ENCODE results near the gene PTDSS2. TPM values are rescaled to one million over a fixed set of nuclear protein-coding genes. Genes with fewer than 3 reads are reported as not detected.
A peak's percentile ranks its signal among the peaks of the same experiment; 100 is the strongest.

PTDSS2 gene
- polyA plus RNA-seq, 2 of the 4 experiments (the other 2 are of a cell fraction): 23.4 to 38.9 TPM

DNA sequence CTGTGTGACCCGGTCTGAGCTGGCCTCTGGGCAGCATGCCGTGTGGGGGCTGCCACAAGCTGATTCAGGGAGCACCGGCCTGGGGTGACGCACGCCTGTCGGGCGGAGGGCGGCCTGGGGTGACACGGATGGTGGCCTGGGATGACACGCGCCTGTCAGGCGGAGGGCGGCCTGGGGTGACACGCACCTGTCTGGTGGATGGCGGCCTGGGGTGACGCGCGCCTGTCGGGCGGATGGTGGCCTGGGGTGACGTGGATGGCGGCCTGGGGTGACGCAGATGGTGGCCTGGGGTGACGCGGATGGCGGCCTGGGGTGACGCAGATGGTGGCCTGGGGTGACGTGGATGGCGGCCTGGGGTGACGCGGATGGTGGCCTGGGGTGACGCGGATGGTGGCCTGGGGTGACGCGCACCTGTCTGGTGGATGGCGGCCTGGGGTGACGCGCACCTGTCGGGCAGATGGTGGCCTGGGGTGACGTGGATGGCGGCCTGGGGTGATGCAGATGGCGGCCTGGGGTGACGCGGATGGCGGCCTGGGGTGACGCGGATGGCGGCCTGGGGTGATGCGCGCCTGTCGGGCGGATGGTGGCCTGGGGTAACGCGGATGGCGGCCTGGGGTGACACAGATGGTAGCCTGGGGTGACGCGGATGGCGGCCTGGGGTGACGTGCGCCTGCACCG lies 21.5 kb downstream of the PTDSS2 start:
- ChIA-PET CTCF (interaction anchor here (1.1 to 3.7 kb wide), 3 partner anchors 10 to 75 kb away, joined by 6 to 9 read pairs (median 8); no protein-coding TSS in a partner anchor), POLR2A (no interaction called here)
- TF ChIP-seq KDM5A (IDR thresholded peaks at IDR 0.05) (no peak), POLR2A (IDR thresholded peaks at IDR 0.05; ENCODE audit: low read length) (0 out of 2 replicates have a peak, but pooled peaks have one; percentile 9)
- Histone ChIP-seq H3K27ac (no peak overlapping the region), H3K4me2 (no peak overlapping the region), H3K4me1 (peaks cover 19% of the 10 kb centered on the region), H3K9me3 (no peaks in the 10 kb centered on the region), H3K4me3 (no peak overlapping the region)
- ATAC-seq: no peak
- WGBS (ENCODE audit: missing lambda C conversion rate): 97% methylated on average over 54 of the region's 61 CpGs
- no peak for DNase-seq (ENCODE audit: low read depth in 1 of 2, low spot score in 1 of 2)
- no peak for FAIRE-seq

DNA sequence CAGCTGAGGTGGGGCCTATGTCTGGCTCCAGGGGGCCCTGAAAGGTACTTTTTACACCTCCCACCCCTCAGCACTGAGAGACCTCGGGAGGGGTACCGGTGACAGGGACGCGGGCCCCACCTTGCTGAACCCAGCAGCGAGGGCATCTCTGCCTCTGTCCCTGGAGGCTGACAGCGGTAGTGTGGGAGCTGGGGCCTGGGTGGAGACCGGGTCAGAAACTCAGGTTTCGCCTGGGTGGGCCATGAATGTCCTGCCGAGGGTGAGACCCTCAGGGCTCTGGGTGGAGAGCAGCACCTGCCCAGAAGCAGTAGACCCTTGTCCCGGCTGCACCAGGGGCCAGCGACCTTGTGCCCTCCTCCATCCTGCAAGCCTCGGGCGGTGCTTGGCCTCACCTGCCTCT lies 22.2 kb downstream of the PTDSS2 start:
- 86% methylated on average over 6 of the region's 13 CpGs for WGBS (ENCODE audit: missing lambda C conversion rate)
- FAIRE-seq (no peak), DNase-seq (ENCODE audit: low read depth in 1 of 2, low spot score in 1 of 2) (no peak), ATAC-seq (peak; percentile 45 to 56; a peak in 3 of 6 replicates)
- TF ChIP-seq, protein P1, sequence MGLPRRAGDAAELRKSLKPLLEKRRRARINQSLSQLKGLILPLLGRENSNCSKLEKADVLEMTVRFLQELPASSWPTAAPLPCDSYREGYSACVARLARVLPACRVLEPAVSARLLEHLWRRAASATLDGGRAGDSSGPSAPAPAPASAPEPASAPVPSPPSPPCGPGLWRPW (IDR thresholded peaks at IDR 0.05): no peak
- TF ChIP-seq, protein P2, sequence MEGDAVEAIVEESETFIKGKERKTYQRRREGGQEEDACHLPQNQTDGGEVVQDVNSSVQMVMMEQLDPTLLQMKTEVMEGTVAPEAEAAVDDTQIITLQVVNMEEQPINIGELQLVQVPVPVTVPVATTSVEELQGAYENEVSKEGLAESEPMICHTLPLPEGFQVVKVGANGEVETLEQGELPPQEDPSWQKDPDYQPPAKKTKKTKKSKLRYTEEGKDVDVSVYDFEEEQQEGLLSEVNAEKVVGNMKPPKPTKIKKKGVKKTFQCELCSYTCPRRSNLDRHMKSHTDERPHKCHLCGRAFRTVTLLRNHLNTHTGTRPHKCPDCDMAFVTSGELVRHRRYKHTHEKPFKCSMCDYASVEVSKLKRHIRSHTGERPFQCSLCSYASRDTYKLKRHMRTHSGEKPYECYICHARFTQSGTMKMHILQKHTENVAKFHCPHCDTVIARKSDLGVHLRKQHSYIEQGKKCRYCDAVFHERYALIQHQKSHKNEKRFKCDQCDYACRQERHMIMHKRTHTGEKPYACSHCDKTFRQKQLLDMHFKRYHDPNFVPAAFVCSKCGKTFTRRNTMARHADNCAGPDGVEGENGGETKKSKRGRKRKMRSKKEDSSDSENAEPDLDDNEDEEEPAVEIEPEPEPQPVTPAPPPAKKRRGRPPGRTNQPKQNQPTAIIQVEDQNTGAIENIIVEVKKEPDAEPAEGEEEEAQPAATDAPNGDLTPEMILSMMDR (IDR thresholded peaks at IDR 0.05): no peak
- Histone ChIP-seq H3K4me2 (no peak overlapping the region), H3K4me1 (peaks cover 19% of the 10 kb centered on the region), H3K9me3 (no peaks in the 10 kb centered on the region), H3K4me3 (no peak overlapping the region), H3K27ac (no peak overlapping the region)
- ChIA-PET CTCF (interaction anchor here (1.7 to 3.7 kb wide), 2 partner anchors 12 to 46 kb away, joined by 6 to 9 read pairs; no protein-coding TSS in a partner anchor), POLR2A (no interaction called here)

DNA sequence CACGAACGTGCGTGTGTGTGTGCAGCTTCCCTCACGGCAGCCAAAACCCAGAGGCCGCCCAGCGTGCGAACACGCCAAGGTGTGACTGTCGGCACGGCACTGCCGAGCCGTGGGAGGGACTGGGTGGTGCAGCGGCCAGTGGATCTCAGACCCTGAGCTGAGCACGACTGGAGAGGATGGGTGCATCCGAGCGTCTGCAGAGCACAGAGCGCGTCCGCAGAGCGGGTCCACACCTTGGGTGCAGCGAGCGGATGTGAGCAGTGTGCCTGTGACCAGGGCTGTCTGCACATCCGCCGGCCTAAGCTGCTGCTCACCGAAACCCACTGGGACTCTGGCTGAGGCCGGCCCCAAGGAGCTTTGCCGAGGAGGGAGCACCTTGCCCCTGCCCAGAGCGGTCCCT lies 22.7 kb downstream of the PTDSS2 start:
- no peak for TF ChIP-seq ESRRA (IDR thresholded peaks at IDR 0.05; ENCODE audit: borderline replicate concordance, low read length)
- TF ChIP-seq KDM1A (IDR thresholded peaks at IDR 0.05; ENCODE audit: low read depth): no peak
- no peak for TF ChIP-seq NR3C1 (IDR thresholded peaks at IDR 0.05)
- TF ChIP-seq NFE2L2 (conservative IDR thresholded peaks at IDR 0.05; ENCODE audit: low read length): no peak
- TF ChIP-seq HEYL (CRISPR knock-in tag; IDR thresholded peaks at IDR 0.05): no peak
- no peak for TF ChIP-seq MAZ (IDR thresholded peaks at IDR 0.05; ENCODE audit: borderline replicate concordance, low read depth, low read length)
- TF ChIP-seq, protein P2 (IDR thresholded peaks at IDR 0.05): no peak
- no peak for TF ChIP-seq CBX8 (IDR thresholded peaks at IDR 0.05)
- TF ChIP-seq, protein P3, sequence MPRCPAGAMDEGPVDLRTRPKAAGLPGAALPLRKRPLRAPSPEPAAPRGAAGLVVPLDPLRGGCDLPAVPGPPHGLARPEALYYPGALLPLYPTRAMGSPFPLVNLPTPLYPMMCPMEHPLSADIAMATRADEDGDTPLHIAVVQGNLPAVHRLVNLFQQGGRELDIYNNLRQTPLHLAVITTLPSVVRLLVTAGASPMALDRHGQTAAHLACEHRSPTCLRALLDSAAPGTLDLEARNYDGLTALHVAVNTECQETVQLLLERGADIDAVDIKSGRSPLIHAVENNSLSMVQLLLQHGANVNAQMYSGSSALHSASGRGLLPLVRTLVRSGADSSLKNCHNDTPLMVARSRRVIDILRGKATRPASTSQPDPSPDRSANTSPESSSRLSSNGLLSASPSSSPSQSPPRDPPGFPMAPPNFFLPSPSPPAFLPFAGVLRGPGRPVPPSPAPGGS (IDR thresholded peaks at IDR 0.05): no peak
- no peak for TF ChIP-seq GATA3 (IDR thresholded peaks at IDR 0.05; ENCODE audit: borderline replicate concordance)
- TF ChIP-seq EHMT2 (IDR thresholded peaks at IDR 0.05; ENCODE audit: low read depth): no peak
- no peak for TF ChIP-seq POLR2A (IDR thresholded peaks at IDR 0.05; ENCODE audit: low read length)
- no peak for TF ChIP-seq ZNF302 (CRISPR knock-in tag; IDR thresholded peaks at IDR 0.05)
- no peak for TF ChIP-seq CHD2 (IDR thresholded peaks at IDR 0.05; ENCODE audit: low read length, partially characterized antibody)
- ChIA-PET CTCF (interaction anchor here (1.1 to 3.7 kb wide), 3 partner anchors 13 to 46 kb away, joined by 4 to 9 read pairs (median 6); no protein-coding TSS in a partner anchor), POLR2A (interaction anchor here (0.9 kb wide), 1 partner anchor 34 kb away, joined by 3 read pairs; no protein-coding TSS in a partner anchor)
- Histone ChIP-seq H3K4me2 (no peak overlapping the region), H3K4me3 (no peak overlapping the region), H3K4me1 (peaks cover 19% of the 10 kb centered on the region), H3K9me3 (no peaks in the 10 kb centered on the region), H3K27ac (no peak overlapping the region)
- WGBS (ENCODE audit: missing lambda C conversion rate): 95% methylated on average over 21 of the region's 28 CpGs
- FAIRE-seq (no peak), DNase-seq (ENCODE audit: low read depth in 1 of 2, low spot score in 1 of 2) (no peak), ATAC-seq (no peak)
